Breast epithelium (tissue), 3 donors: Measurements from ENCODE around the gene SEZ6L.

Experiments used
- POLR2AphosphoS5 ChIP-seq, 3 donors: sonication (generic); formaldehyde crosslinking; IDR thresholded peaks; one replicate each; pipeline ENCODE4 v1.6.1; 2017; ENCODE audit warnings: antibody characterized with exemption in 3 of 3
- TF ChIP-seq, protein P1 (sequence below), 3 donors: fragments of 450-650 bp; IDR thresholded peaks; one replicate each; pipeline ENCODE4 v1.5.1; 2016 to 2017; ENCODE audit warnings: antibody characterized with exemption in 3 of 3, mild to moderate bottlenecking in 3 of 3, moderate library complexity in 3 of 3

DNA sequence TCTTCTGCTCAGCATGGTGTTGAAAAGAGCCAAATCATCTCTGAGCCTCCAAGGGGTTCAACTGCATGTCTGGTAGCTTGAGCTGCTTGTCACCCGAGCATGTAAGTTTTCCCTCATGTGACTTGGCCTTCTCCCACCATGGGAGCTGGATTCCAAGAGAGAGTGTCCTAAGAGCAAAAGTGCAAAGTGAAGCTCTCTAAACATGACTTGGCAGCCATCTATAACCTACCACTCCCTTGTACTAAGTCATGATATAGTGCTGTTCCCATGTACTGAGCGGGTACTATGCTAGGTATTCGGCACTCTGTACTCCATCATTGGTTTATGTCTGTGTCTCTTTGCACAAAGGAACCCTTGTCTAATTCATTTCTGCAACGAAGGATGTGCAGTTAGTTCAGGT is 19.1 kb downstream of the SEZ6L start:
- TF ChIP-seq, protein P1, sequence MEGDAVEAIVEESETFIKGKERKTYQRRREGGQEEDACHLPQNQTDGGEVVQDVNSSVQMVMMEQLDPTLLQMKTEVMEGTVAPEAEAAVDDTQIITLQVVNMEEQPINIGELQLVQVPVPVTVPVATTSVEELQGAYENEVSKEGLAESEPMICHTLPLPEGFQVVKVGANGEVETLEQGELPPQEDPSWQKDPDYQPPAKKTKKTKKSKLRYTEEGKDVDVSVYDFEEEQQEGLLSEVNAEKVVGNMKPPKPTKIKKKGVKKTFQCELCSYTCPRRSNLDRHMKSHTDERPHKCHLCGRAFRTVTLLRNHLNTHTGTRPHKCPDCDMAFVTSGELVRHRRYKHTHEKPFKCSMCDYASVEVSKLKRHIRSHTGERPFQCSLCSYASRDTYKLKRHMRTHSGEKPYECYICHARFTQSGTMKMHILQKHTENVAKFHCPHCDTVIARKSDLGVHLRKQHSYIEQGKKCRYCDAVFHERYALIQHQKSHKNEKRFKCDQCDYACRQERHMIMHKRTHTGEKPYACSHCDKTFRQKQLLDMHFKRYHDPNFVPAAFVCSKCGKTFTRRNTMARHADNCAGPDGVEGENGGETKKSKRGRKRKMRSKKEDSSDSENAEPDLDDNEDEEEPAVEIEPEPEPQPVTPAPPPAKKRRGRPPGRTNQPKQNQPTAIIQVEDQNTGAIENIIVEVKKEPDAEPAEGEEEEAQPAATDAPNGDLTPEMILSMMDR (IDR thresholded peaks at IDR 0.05) = no peak
- TF ChIP-seq POLR2AphosphoS5 (IDR thresholded peaks at IDR 0.05) = no peak
